OCI-LY3 (cell line): ENCODE results near the gene KLC1.
"Not testable (repeated sequence)": the region's sequence is repeated elsewhere in the genome, so short reads cannot be mapped to it uniquely, and the experiment has no call there.

ENCODE experiments used
- H2AFZ ChIP-seq: fragments of 200-600, 300-600 bp; shearing (Covaris generic); 2 replicates; pipeline ENCODE4 v1.6.0; 2014; ENCODE audit warnings: antibody characterized with exemption, low read depth, low read length
- H3K27ac ChIP-seq: fragments of 200-600, 300-600 bp; sonication (generic); 2 replicates; pipeline ENCODE4 v1.5.1; 2014; ENCODE audit warnings: mild to moderate bottlenecking, low read length, moderate library complexity, mixed read lengths
- H3K27me3 ChIP-seq: fragments of 200-600, 300-600 bp; sonication (generic); 2 replicates; pipeline ENCODE4 v1.6.1; 2014; ENCODE audit warnings: low read depth, low read length, mixed read lengths
- H3K36me3 ChIP-seq: fragments of 200-600, 300-600 bp; sonication (generic); replicated peaks from 2 replicates; pipeline ENCODE3; 2014; ENCODE audit warnings: low read depth, low read length, mixed read lengths
- H3K4me1 ChIP-seq: fragments of 300-600, 200-600 bp; sonication (generic); 2 replicates; pipeline ENCODE4 v1.6.1; 2014; ENCODE audit warnings: low read length, mixed read lengths
- H3K4me2 ChIP-seq: fragments of 200-600, 300-600 bp; sonication (generic); 2 replicates; pipeline ENCODE4 v1.6.1; 2014; ENCODE audit warnings: low read length, mixed read lengths
- H3K4me3 ChIP-seq: fragments of 300-600, 200-600 bp; sonication (generic); 2 replicates; pipeline ENCODE4 v1.5.1; 2014; ENCODE audit warnings: antibody characterized with exemption, mild to moderate bottlenecking, low read length, moderate library complexity
- H3K79me2 ChIP-seq: fragments of 300-600, 200-600 bp; shearing (Covaris generic); 2 replicates; pipeline ENCODE4 v1.6.1; 2014; ENCODE audit warnings: mild to moderate bottlenecking, low read length, mixed read lengths
- H3K9ac ChIP-seq: fragments of 300-600, 200-600 bp; shearing (Covaris generic); 2 replicates; pipeline ENCODE4 v1.6.0; 2014; ENCODE audit warnings: mild to moderate bottlenecking, low read length, moderate library complexity
- H3K9me3 ChIP-seq: fragments of 200-600, 300-600 bp; shearing (Covaris generic); 2 replicates; pipeline ENCODE4 v1.6.1; 2014; ENCODE audit warnings: low read length, mixed read lengths; ENCODE audit not compliant: insufficient read depth
- H4K20me1 ChIP-seq: fragments of 200-600, 300-600 bp; sonication (generic); 2 replicates; pipeline ENCODE4 v1.6.1; 2016; ENCODE audit warnings: low read length, mixed read lengths; ENCODE audit not compliant: insufficient read depth
- CTCF ChIP-seq: fragments of 200-600, 300-600 bp; sonication (generic); IDR thresholded peaks from 2 replicates; pipeline ENCODE4 v1.5.1; 2014; ENCODE audit warnings: antibody characterized with exemption, low read length, low read depth
- EZH2phosphoT487 ChIP-seq: fragments of 200-600 bp; shearing (Covaris generic); IDR thresholded peaks from 2 replicates; pipeline ENCODE4 v1.6.1; 2018; ENCODE audit warnings: antibody characterized with exemption, mixed run types, low read depth

The KLC1 gene

GRCh38 chr14:103688906-103689902 lies 60.2 kb downstream of the KLC1 start:
- H3K4me2 ChIP-seq: peak overlapping the region; percentile 80
- no peak overlapping the region for H2AFZ ChIP-seq
- H3K9me3 ChIP-seq: no peaks in the 10 kb centered on the region
- no peaks in the 10 kb centered on the region for H3K27me3 ChIP-seq
- H4K20me1 ChIP-seq: peaks cover 10% of the 10 kb centered on the region
- peaks cover 54% of the 10 kb centered on the region for H3K36me3 ChIP-seq
- no peak for TF ChIP-seq EZH2phosphoT487
- no peak for TF ChIP-seq CTCF
- peak overlapping the region; percentile 34; the same call in 1 of the 2 replicates for H3K9ac ChIP-seq
- peak overlapping the region; percentile 44 for H3K27ac ChIP-seq
- peak overlapping the region; percentile 63 for H3K4me3 ChIP-seq
- H3K79me2 ChIP-seq: peaks cover 5% of the 10 kb centered on the region; the same call in 1 of the 2 replicates
- H3K4me1 ChIP-seq: peaks cover 39% of the 10 kb centered on the region

GRCh38 chr14:103690332-103690731 lies 61.3 kb downstream of the KLC1 start:
- Histone ChIP-seq H3K79me2 (peaks cover 5% of the 10 kb centered on the region; the same call in 1 of the 2 replicates), H3K9me3 (no peaks in the 10 kb centered on the region), H3K4me3 (no peak overlapping the region), H3K27me3 (no peaks in the 10 kb centered on the region), H3K27ac (no peak overlapping the region), H3K9ac (no peak overlapping the region), H4K20me1 (peaks cover 10% of the 10 kb centered on the region), H3K36me3 (peaks cover 54% of the 10 kb centered on the region), H3K4me2 (peak overlapping the region; percentile 80; the same call in 1 of the 2 replicates), H2AFZ (no peak overlapping the region), H3K4me1 (peaks cover 39% of the 10 kb centered on the region)
- no peak for TF ChIP-seq CTCF
- TF ChIP-seq EZH2phosphoT487: no peak

- H3K9me3 ChIP-seq, H2AFZ ChIP-seq, H3K79me2 ChIP-seq, H3K27me3 ChIP-seq, H3K27ac ChIP-seq, H3K9ac ChIP-seq, H3K4me3 ChIP-seq: not testable (repeated sequence)
- H3K4me1 ChIP-seq: peaks cover 39% of the 10 kb centered on the region
- H3K36me3 ChIP-seq: peaks cover 44% of the 10 kb centered on the region
- peak overlapping the region; percentile 31 for H3K4me2 ChIP-seq
- H4K20me1 ChIP-seq: peaks cover 14% of the 10 kb centered on the region
Observed at GRCh38 chr14:103691655-103692054, 62.6 kb downstream of the KLC1 start.

- Histone ChIP-seq H3K27me3 (no peaks in the 10 kb centered on the region), H3K4me3 (no peak overlapping the region), H3K36me3 (peaks cover 43% of the 10 kb centered on the region)
Observed at GRCh38 chr14:103692159-103692558, 63.1 kb downstream of the KLC1 start.

More at GRCh38 chr14:103692159-103692558, 63.1 kb downstream of the KLC1 start:
- no peak overlapping the region for H3K9ac ChIP-seq
- no peak overlapping the region for H3K27ac ChIP-seq
- no peaks in the 10 kb centered on the region for H3K9me3 ChIP-seq
- peak overlapping the region; percentile 31; the same call in 1 of the 2 replicates for H3K4me2 ChIP-seq
- H3K4me1 ChIP-seq: peaks cover 39% of the 10 kb centered on the region
- peaks cover 5% of the 10 kb centered on the region; the same call in 1 of the 2 replicates for H3K79me2 ChIP-seq
- H4K20me1 ChIP-seq: peaks cover 19% of the 10 kb centered on the region
- TF ChIP-seq CTCF (no peak), EZH2phosphoT487 (no peak)
- H2AFZ ChIP-seq: no peak overlapping the region
